DOHH2 (cell line): Measurements from ENCODE around the gene PDF.

Source experiments
- EZH2phosphoT487 ChIP-seq: fragments of 200-600 bp; sonication (generic); IDR thresholded peaks from 2 replicates; pipeline ENCODE4 v1.6.1; 2017; ENCODE audit warnings: borderline replicate concordance, mild to moderate bottlenecking, antibody characterized with exemption, low read length, moderate library complexity, mixed read lengths
- TF ChIP-seq, protein P1 (sequence below): fragments of 200-600 bp; sonication (generic); IDR thresholded peaks from one replicate; pipeline ENCODE4 v1.5.1; 2014; ENCODE audit warnings: antibody characterized with exemption, mild to moderate bottlenecking, low read depth, low read length; ENCODE audit not compliant: poor library complexity, severe bottlenecking

GRCh38 chr16:69371564-69371963 is 41.2 kb upstream of the PDF start:
- TF ChIP-seq, protein P1, sequence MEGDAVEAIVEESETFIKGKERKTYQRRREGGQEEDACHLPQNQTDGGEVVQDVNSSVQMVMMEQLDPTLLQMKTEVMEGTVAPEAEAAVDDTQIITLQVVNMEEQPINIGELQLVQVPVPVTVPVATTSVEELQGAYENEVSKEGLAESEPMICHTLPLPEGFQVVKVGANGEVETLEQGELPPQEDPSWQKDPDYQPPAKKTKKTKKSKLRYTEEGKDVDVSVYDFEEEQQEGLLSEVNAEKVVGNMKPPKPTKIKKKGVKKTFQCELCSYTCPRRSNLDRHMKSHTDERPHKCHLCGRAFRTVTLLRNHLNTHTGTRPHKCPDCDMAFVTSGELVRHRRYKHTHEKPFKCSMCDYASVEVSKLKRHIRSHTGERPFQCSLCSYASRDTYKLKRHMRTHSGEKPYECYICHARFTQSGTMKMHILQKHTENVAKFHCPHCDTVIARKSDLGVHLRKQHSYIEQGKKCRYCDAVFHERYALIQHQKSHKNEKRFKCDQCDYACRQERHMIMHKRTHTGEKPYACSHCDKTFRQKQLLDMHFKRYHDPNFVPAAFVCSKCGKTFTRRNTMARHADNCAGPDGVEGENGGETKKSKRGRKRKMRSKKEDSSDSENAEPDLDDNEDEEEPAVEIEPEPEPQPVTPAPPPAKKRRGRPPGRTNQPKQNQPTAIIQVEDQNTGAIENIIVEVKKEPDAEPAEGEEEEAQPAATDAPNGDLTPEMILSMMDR, result no peak
- no peak for TF ChIP-seq EZH2phosphoT487
